Measurements from ENCODE around the gene ADGRL2. TPM values are rescaled to one million over a fixed set of nuclear protein-coding genes. Genes with fewer than 3 reads are reported as not detected.

ADGRL2 gene
- total and polyA plus RNA-seq, 2 experiments from 2014 or later: 38.2 to 90.3 TPM

- peaks cover 55% of the 10 kb centered on the region for H3K4me1 Mint-ChIP-seq
- Histone ChIP-seq H3K4me1 (ENCODE audit: insufficient read depth) (peaks cover 43% of the 10 kb centered on the region), H3K36me3 (ENCODE audit: insufficient read depth) (no peaks in the 10 kb centered on the region), H4K20me1 (replicated peaks; ENCODE audit: insufficient read depth) (no peaks in the 10 kb centered on the region), H3K27ac (ENCODE audit: low read depth) (no peak overlapping the region), H3K4me2 (no peak overlapping the region), H3K9me2 (ENCODE audit: insufficient read depth) (no peaks in the 10 kb centered on the region), H3K27me3 (ENCODE audit: insufficient read depth) (no peaks in the 10 kb centered on the region), H2AFZ (no peak overlapping the region), H3K4me3 (no peak overlapping the region), H3F3A (replicated peaks; ENCODE audit: low read depth) (no peaks in the 10 kb centered on the region), H3K79me2 (replicated peaks; ENCODE audit: insufficient read depth) (peaks cover 83% of the 10 kb centered on the region)
- no peaks in the 10 kb centered on the region for H3K36me3 Mint-ChIP-seq (ENCODE audit: low read depth)
- H3K27ac Mint-ChIP-seq: no peak overlapping the region
- no peak overlapping the region for H3K4me3 Mint-ChIP-seq
- TF ChIP-seq POLR2AphosphoS5 (IDR thresholded peaks at IDR 0.05; ENCODE audit: low read depth): no peak
- TF ChIP-seq CREB1 (CRISPR knock-in tag; IDR thresholded peaks at IDR 0.05; ENCODE audit: low read depth): no peak
- TF ChIP-seq CTCF (conservative IDR thresholded peaks at IDR 0.05; ENCODE audit: low read depth in 2 of 2): no peak
- TF ChIP-seq JUNB (IDR thresholded peaks at IDR 0.05; ENCODE audit: unreplicated experiment): no peak
- TF ChIP-seq EZH2phosphoT487 (IDR thresholded peaks at IDR 0.05; ENCODE audit: unreplicated experiment): no peak
- no peak for TF ChIP-seq ZNF462 (CRISPR knock-in tag; IDR thresholded peaks at IDR 0.05)
- H3K27me3 Mint-ChIP-seq (ENCODE audit: insufficient read depth, low read depth, poor library complexity): no peaks in the 10 kb centered on the region
- H3K9me3 Mint-ChIP-seq: no peaks in the 10 kb centered on the region
- DNase-seq (ENCODE audit: low spot score) (no peak), ATAC-seq (no peak)
Observed at GRCh38 chr1:81850495-81850894, 49.8 kb downstream of the ADGRL2 start.
